ENCODE data around the gene OPCML.

Gene OPCML

DNA sequence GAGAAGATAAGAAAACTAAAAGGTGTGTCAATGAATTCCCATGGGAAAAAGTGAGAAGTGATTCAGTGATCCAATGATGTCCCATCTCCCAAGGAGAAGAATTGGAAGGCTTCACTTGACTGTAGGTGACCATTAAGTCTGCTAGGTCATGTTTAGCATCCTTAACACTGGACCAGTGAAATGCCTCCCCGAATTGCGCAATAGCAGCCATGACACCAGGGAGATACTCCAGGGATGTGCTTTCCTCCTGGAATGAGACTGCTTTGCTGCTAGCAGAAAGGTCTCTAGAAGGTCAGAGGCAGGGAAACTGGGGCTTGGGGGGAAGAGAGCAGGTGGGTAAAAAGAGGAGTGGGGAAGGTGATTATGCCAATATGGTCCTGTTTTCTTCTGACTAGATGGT lies 364.3 kb downstream of the OPCML start:
- Mint-ChIP-seq H3K27me3 (no peaks in the 10 kb centered on the region), H3K36me3 (no peaks in the 10 kb centered on the region), H3K9me3 (peaks cover 5% of the 10 kb centered on the region), H3K4me1 (no peaks in the 10 kb centered on the region), H3K4me3 (no peak overlapping the region), H3K27ac (no peak overlapping the region)

DNA sequence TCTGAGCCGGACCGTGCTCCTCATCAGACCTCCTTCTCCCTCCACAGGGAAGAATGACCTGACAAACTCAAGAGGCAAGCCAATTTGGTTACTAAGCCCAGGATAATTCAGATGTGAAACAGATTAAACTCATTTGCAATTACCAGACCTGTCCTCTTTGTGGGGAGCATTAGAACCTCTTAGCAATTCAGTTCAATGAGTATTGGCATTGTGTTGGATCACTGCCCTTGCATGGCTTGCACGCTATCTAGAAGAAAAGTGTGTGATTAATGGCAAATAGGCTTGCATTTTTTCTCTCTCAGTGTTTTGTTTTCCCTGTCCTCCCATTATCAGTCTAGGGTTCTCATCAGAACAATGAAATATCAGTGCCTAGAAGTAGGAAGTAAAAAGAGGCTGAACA lies 365.6 kb downstream of the OPCML start:
- no peak overlapping the region for H3K27ac Mint-ChIP-seq
- no peaks in the 10 kb centered on the region for H3K4me1 Mint-ChIP-seq
- H3K4me3 Mint-ChIP-seq = no peak overlapping the region
- no peaks in the 10 kb centered on the region for H3K27me3 Mint-ChIP-seq
- peaks cover 5% of the 10 kb centered on the region for H3K9me3 Mint-ChIP-seq
- H3K36me3 Mint-ChIP-seq = no peaks in the 10 kb centered on the region

DNA sequence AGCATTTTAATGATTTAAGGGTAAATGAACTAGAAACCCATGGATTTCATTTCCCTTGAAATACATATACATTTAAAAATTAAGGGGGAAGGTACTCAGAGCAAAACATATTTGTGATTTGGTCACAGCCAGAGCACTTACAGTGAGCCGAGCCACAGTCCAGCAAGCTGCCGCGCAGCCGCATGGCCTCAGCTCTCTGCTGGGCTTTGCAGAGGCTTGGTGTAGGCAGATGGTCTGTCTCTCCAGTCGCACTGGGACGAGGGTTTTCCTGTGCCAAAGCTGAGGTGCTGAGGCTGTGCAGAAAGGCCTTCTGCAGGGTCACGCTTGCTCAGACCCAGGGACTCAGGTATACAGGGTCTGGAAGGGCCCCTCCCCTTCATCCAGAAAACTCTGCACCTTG lies 367.3 kb downstream of the OPCML start:
- Mint-ChIP-seq H3K27ac (no peak overlapping the region), H3K9me3 (no peaks in the 10 kb centered on the region), H3K27me3 (no peaks in the 10 kb centered on the region), H3K36me3 (no peaks in the 10 kb centered on the region), H3K4me3 (no peak overlapping the region), H3K4me1 (no peaks in the 10 kb centered on the region)

DNA sequence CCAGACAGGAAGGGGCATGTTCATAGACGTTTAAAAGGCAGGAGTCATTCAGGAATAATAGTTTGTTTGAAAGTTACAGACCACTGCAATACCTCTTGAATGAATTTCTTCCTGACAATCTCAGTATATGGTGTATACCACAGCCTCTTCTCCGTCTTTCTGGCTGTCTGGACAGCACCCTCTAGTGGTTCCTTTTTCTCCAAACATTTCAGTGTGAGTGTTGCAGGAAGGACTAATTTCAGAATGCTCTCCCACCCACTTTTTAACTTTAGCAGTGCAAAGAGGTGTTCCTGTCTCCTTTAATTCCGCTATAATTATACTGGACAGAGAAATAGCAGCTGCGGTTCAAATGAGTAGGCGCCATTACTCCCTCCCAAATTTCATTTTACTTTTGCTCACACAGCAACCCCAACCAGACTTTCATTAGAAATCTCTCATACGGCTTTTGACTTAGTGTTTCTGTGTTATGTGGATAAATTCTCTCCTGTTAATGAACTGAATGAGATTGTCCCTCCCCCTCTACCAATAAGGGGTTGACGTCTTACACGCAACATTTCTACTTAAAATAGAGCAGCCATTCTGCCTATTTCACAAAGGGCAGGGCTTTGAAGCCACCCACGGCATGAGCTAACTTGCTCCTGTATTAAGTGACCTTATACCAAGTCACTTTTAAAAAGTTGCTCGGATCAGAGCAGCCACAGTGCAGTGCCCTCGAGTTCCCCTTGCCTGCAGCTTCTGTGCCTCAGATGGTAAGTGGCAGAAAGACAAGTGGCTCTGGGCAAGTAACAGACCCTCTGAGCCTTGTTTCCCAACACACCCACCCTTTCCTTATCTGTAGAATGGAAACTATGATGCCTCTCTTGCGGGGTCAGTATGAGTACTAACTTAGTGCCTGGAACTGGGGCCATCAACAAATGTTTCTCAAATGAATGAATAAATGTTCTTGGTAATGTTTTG lies 368.6 kb downstream of the OPCML start:
- H3K27ac Mint-ChIP-seq = no peak overlapping the region
- H3K4me3 Mint-ChIP-seq = no peak overlapping the region
- no peaks in the 10 kb centered on the region for H3K27me3 Mint-ChIP-seq

DNA sequence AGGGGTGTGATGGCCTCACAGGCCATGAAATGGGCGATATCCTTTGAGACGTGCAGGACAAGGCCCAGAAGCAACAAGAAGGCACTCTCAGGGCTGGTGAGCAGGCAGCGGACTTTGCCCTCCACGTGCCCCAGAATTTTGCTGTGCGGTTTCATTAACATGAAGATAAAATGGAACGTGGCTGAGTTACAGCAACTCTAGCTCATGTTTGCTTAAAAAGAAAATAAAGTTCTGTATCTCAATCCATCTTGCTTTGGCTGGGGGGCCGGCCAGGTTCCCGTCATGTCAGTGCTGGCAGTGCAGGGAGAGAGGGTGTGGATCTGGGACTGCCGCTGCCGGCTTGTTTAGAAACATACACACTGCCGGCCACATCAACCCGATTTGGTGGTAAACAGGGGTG lies 370.1 kb downstream of the OPCML start:
- H3K4me1 Mint-ChIP-seq = no peaks in the 10 kb centered on the region
- no peaks in the 10 kb centered on the region for H3K36me3 Mint-ChIP-seq
- no peak overlapping the region for H3K27ac Mint-ChIP-seq
- no peaks in the 10 kb centered on the region for H3K9me3 Mint-ChIP-seq
- no peak overlapping the region for H3K4me3 Mint-ChIP-seq
- H3K27me3 Mint-ChIP-seq = no peaks in the 10 kb centered on the region

More for the DNA sequence above, 368.6 kb downstream of the OPCML start:
- H3K4me1 Mint-ChIP-seq = no peaks in the 10 kb centered on the region
- no peaks in the 10 kb centered on the region for H3K36me3 Mint-ChIP-seq
- H3K9me3 Mint-ChIP-seq = no peaks in the 10 kb centered on the region

DNA sequence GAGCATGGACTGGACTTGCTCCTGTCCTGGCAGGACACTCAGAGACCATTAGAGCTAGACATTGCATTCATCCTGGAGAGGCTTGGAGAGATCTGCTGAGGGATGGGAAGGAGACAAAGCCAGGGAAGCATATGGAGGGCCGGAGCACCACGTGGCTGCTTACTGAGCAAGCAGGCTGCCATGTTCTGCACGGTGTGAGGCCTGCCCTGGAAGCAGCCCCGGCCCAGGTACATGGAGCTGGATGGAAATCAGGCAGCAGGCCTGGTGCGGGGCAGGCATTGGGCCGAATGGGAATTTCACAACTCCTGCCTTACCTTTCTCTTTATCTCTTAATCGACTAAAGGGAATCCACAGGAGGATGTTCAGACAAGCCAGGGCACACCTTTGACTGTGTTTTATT lies 371.5 kb downstream of the OPCML start:
- no peak overlapping the region for H3K4me3 Mint-ChIP-seq
- H3K27ac Mint-ChIP-seq = no peak overlapping the region
- no peaks in the 10 kb centered on the region for H3K9me3 Mint-ChIP-seq
- H3K27me3 Mint-ChIP-seq = peaks cover 1% of the 10 kb centered on the region
- no peaks in the 10 kb centered on the region for H3K4me1 Mint-ChIP-seq
- H3K36me3 Mint-ChIP-seq = no peaks in the 10 kb centered on the region

DNA sequence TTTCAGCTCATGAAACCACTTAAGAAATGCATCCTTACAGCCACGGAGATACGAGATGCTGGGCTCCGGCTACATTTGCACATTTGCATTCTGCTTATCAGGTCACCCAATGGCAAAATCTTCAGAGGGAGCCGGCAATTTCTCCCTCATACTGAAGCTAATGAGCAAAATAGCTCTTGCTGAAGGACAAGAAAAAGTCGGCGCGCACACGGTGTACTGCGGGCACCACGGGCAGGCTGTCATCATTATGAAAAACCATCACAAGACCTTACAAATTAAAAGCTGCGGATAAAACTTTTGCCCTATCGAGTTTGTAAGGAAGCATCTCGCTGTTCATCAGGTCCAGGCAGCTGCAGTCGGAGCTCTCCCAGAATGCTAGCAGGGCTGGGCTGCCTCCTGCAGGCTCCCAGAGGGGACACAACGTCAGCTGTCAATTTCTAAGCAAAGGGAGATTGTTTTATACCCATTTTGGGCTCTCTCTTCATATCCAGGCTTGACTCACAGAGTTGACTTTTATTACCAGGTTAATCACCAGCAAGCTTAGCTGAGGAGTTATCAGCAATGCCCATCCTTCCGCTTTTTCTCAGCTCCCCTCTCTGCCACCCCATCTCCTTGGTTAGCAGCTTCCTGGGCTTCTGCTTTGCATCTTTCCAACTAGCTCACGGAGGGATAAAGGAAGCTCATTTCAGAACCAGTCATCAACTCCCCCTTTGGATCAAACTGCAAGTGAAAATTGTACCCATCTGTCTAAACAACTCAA lies 375.1 kb downstream of the OPCML start:
- Mint-ChIP-seq H3K9me3 (no peaks in the 10 kb centered on the region), H3K27ac (no peak overlapping the region), H3K4me1 (no peaks in the 10 kb centered on the region), H3K4me3 (no peak overlapping the region), H3K27me3 (peaks cover 1% of the 10 kb centered on the region), H3K36me3 (no peaks in the 10 kb centered on the region)

DNA sequence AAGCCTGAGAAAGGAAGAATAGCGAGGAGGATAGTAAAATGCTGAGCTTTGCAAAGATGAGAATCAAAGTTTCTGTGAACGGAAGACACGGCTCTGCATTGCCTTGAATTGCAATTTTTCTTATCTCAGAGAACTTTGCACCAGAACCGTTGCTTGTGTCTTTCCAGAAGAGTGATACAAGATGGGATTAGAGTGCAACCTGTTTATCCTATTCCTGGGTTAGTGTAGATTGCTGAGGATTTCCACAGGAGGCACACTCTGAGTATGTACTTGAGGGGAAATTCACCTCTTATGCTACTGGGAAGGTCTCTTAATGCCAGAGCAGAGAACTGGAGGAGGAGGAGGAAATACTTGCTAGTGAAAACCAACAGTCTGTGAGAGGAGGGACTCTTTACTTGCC lies 377.5 kb downstream of the OPCML start:
- H3K36me3 Mint-ChIP-seq = no peaks in the 10 kb centered on the region
- no peak overlapping the region for H3K4me3 Mint-ChIP-seq
- no peaks in the 10 kb centered on the region for H3K9me3 Mint-ChIP-seq
- H3K27me3 Mint-ChIP-seq = peaks cover 1% of the 10 kb centered on the region
- H3K4me1 Mint-ChIP-seq = no peaks in the 10 kb centered on the region
- H3K27ac Mint-ChIP-seq = no peak overlapping the region

DNA sequence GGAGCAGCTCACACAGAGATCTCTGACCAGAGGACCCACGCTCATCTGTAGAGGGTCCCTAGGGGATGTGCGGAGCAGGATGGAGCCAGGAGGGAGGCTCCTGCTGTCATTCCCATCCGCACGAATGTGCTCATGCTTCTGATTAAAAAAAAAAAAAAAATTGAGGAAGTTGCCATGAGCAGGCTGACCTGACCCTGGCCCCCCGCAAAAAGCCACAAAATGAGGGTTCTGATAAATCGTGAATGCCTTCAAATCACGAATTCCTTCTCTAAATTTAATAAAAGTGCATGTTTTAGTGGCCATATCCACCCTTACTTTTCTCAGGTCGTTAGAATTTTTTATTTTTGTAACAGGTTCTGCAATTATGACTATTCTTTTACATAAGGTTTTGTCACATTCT lies 378.2 kb downstream of the OPCML start:
- no peaks in the 10 kb centered on the region for H3K4me1 Mint-ChIP-seq
- no peaks in the 10 kb centered on the region for H3K9me3 Mint-ChIP-seq
- H3K27me3 Mint-ChIP-seq = peaks cover 1% of the 10 kb centered on the region
- H3K27ac Mint-ChIP-seq = no peak overlapping the region
- H3K36me3 Mint-ChIP-seq = no peaks in the 10 kb centered on the region
- no peak overlapping the region for H3K4me3 Mint-ChIP-seq

DNA sequence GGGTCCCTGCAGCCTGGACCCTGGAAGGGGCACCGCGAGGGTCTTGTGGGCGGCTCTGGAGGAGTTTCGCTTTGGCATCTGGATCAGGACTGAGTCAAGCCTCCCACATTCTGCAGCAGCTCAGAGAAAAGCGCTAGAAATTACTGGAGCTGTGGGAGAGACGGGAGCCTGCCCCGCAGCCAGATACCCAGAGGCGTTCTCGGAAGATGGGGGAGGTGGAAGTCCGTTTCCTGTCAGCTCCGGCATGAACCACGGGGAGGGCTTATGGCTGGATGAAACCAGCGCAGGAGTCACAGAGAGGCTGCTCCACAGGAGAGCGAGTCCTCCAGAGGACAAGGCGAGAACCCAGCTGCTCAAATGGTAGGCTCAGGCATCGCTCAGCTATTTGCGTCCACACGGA lies 379.3 kb downstream of the OPCML start:
- no peaks in the 10 kb centered on the region for H3K9me3 Mint-ChIP-seq
- no peaks in the 10 kb centered on the region for H3K4me1 Mint-ChIP-seq
- H3K27me3 Mint-ChIP-seq = peaks cover 1% of the 10 kb centered on the region
- H3K27ac Mint-ChIP-seq = no peak overlapping the region
- H3K36me3 Mint-ChIP-seq = no peaks in the 10 kb centered on the region
- H3K4me3 Mint-ChIP-seq = no peak overlapping the region

DNA sequence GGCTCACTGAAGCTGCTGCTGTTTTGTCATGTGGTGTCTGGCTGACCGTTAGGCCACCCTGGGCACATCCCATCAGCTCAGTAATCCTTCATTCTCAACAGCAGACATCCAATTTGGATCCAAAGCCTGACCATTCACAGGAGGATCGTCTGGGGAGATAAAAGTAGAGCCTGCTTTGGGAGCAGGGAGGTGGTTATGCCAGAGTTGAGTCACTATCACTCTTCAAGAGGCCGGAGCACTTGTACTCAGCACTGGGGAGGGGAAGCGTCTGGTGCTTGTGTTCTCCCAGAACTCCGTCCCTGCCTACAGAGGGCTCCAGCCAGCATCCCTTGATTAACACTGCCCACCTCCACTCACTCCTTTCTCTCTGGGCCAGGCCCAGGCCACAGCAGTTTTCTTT lies 382.6 kb downstream of the OPCML start:
- H3K4me1 Mint-ChIP-seq = no peaks in the 10 kb centered on the region
- no peaks in the 10 kb centered on the region for H3K9me3 Mint-ChIP-seq
- no peaks in the 10 kb centered on the region for H3K27me3 Mint-ChIP-seq
- H3K36me3 Mint-ChIP-seq = no peaks in the 10 kb centered on the region
- no peak overlapping the region for H3K4me3 Mint-ChIP-seq
- no peak overlapping the region for H3K27ac Mint-ChIP-seq

DNA sequence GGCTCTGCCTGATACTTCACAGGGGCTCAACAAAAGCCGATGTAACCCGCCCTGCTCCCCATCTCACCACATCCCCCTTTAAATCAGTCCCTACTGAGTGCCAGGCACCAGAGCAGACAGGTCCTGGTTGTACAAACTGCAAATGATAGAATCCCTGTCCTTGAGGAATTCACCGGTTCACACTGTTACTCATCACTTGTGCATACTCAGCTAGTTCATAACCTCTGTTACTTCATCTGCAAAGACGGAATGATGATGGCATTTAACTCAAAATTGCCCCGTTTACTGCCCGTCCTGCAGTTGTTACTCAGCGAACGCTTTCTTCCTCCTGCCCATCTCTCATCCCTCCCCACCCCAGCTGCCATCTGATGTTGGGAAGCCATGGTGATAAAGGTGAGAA lies 384.7 kb downstream of the OPCML start:
- Mint-ChIP-seq H3K27ac (no peak overlapping the region), H3K27me3 (no peaks in the 10 kb centered on the region), H3K9me3 (no peaks in the 10 kb centered on the region), H3K36me3 (no peaks in the 10 kb centered on the region), H3K4me3 (no peak overlapping the region), H3K4me1 (no peaks in the 10 kb centered on the region)

DNA sequence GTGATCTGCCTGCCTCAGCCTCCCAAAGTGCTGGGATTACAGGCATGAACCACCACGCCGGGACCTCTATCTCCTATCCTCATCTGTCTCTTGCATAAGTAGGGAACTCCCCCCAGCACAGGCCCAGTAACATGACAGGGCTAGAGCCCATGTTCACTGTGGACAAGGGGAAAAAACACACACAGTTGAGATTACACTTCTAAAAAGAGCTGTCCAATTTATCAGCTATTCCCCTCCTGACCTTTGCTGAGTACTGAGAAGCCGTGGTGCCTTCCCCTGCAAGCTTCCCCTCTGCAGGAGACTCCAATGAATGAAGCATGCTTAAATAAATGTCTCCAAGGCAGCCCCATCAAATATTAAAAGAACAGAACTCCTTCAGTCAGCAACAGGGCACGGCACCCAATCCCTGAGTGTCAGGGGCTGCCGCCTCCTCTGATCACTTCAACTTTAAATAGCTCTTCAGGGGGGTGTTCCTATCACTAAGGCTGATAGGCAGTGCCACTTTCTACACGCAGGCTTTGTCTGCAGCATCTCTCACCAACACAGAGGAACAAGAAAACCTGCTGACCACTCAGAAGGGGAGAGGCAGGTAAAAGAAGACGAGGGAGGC lies 385.5 kb downstream of the OPCML start:
- no peak overlapping the region for H3K27ac Mint-ChIP-seq
- no peaks in the 10 kb centered on the region for H3K36me3 Mint-ChIP-seq
- no peak overlapping the region for H3K4me3 Mint-ChIP-seq
- H3K9me3 Mint-ChIP-seq = no peaks in the 10 kb centered on the region
- H3K27me3 Mint-ChIP-seq = no peaks in the 10 kb centered on the region
- no peaks in the 10 kb centered on the region for H3K4me1 Mint-ChIP-seq

DNA sequence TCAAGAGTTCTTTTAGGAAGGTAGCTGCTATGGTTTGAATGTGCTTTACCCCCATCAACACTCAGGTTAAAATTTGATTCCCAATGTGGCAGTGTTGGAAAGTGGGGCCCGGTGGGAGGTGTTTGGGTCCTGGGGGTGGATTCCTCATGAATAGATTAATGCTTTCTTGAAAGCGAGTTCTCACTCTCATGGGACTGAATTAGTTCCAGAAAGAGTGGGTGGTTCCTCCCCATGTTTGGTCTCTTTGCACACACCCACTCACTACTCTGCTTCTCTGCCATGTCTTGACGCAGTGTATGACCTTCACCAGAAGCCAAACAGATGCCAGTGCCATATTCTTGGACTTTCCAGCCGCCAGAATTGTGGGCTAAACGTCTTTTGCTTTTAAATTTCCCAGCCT lies 394.4 kb downstream of the OPCML start:
- no peak overlapping the region for H3K27ac Mint-ChIP-seq
- H3K9me3 Mint-ChIP-seq = no peaks in the 10 kb centered on the region
- no peaks in the 10 kb centered on the region for H3K36me3 Mint-ChIP-seq
- no peaks in the 10 kb centered on the region for H3K27me3 Mint-ChIP-seq
- H3K4me1 Mint-ChIP-seq = no peaks in the 10 kb centered on the region
- no peak overlapping the region for H3K4me3 Mint-ChIP-seq

DNA sequence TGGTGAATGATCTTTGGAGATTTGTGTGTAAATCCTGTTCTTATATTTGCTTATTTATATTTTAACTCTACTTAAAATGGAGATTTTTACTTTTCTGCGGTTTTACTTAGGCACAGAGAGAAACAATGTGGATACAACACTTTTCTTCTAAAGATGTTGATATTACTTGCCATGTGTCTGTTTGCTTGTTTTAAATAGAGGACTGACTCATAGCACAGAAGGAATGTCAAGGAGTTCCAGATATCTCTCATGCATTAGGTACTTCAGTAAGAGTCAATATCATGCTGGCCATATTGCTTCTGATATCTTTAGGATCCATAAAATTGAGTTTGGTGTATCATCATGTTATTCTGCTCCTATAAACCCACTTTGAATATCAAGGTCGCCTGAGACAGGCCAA lies 395.0 kb downstream of the OPCML start:
- Mint-ChIP-seq H3K4me1 (no peaks in the 10 kb centered on the region), H3K4me3 (no peak overlapping the region), H3K36me3 (no peaks in the 10 kb centered on the region), H3K9me3 (no peaks in the 10 kb centered on the region), H3K27ac (no peak overlapping the region), H3K27me3 (no peaks in the 10 kb centered on the region)

DNA sequence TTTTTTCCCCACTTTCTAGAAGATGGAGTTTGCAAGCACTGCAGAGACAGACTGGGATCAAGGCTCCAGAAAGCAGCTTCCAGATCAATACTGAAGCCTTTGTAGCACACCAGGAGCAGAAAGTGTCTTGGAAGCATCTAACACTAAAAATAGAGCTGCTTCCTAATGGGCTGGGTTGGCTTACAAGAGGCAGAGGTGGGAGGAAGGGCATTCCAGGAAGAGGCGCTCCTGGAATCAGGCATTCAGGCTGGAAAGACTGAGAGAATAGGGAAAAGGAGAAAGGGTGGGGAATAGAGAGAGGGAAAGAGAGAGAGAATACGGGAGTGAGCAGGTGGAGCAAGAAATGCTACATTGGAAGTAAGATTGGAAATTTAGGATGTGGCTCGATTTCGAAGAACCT lies 395.9 kb downstream of the OPCML start:
- Mint-ChIP-seq H3K9me3 (no peaks in the 10 kb centered on the region), H3K27ac (no peak overlapping the region), H3K36me3 (no peaks in the 10 kb centered on the region), H3K4me3 (no peak overlapping the region), H3K27me3 (no peaks in the 10 kb centered on the region), H3K4me1 (no peaks in the 10 kb centered on the region)
